K562 (cell line): ENCODE results near the gene CNPY3. TPM values are rescaled to one million over a fixed set of nuclear protein-coding genes. Genes with fewer than 3 reads are reported as not detected.

Source experiments
- ARNT ChIP-seq, 2 experiments: fragments of 450-650 bp; IDR thresholded peaks; 2 replicates each; pipeline ENCODE4 v1.6.1; 2016; ENCODE audit warnings: mild to moderate bottlenecking in 1 of 2
- BRD9 ChIP-seq: fragments of 450-650 bp; IDR thresholded peaks from 2 replicates; pipeline ENCODE4 v1.6.1; 2018; ENCODE audit warnings: low read depth; ENCODE audit not compliant: partially characterized antibody
- CBFA2T2 ChIP-seq: fragments of 450-650 bp; conservative IDR thresholded peaks from 2 replicates; pipeline ENCODE4 v1.6.1; 2017; ENCODE audit warnings: mild to moderate bottlenecking
- CEBPB ChIP-seq: fragments of 450-650 bp; IDR thresholded peaks from 2 replicates; pipeline ENCODE4 v1.6.1; 2016; ENCODE audit warnings: missing genetic modification characterization, missing compliant biosample characterization
- CHAMP1 ChIP-seq: fragments of 450-650 bp; IDR thresholded peaks from 2 replicates; pipeline ENCODE4 v1.6.1; 2016; ENCODE audit warnings: mild to moderate bottlenecking
- E2F5 ChIP-seq: sonication (generic); formaldehyde crosslinking; IDR thresholded peaks from 2 replicates; pipeline ENCODE4 v1.8.0; 2022; ENCODE audit warnings: mild to moderate bottlenecking, missing genetic modification reagents
- EP300 ChIP-seq: IDR thresholded peaks from 2 replicates; pipeline ENCODE4 v1.6.1; 2012; ENCODE audit warnings: low read length, improper control_type of control experiment
- GATAD2B ChIP-seq: fragments of 450-650 bp; IDR thresholded peaks from 2 replicates; pipeline ENCODE4 v1.6.1; 2017; ENCODE audit warnings: mild to moderate bottlenecking, borderline replicate concordance
- HES1 ChIP-seq: fragments of 450-650 bp; IDR thresholded peaks from 2 replicates; pipeline ENCODE4 v1.6.1; 2016; ENCODE audit warnings: low read depth, mild to moderate bottlenecking, moderate library complexity
- ID3 ChIP-seq, 2 experiments: fragments of 250-450 bp in 1 of 2; fragments of 450-650 bp in 1 of 2; sonication (Bioruptor Pico) in 1 of 2; IDR thresholded peaks; 2 replicates each; pipeline versions ENCODE4 v1.6.1 to v1.8.0; 2016 to 2021; ENCODE audit warnings: mild to moderate bottlenecking in 2 of 2, moderate library complexity in 2 of 2, missing compliant biosample characterization in 1 of 2, missing genetic modification characterization in 1 of 2
- LEF1 ChIP-seq: fragments of 450-650 bp; IDR thresholded peaks from 2 replicates; pipeline ENCODE4 v1.6.1; 2016; ENCODE audit warnings: mild to moderate bottlenecking
- MAZ ChIP-seq, 2 experiments: fragments of 450-650 bp in 1 of 2; sonication (generic) in 1 of 2; formaldehyde crosslinking; IDR thresholded peaks in 1 of 2; conservative IDR thresholded peaks in 1 of 2; 2 replicates each; pipeline versions ENCODE4 v1.4.0 to v1.5.0; 2020; ENCODE audit warnings: mild to moderate bottlenecking in 1 of 2, missing genetic modification reagents in 1 of 2
- MLX ChIP-seq, 2 experiments: fragments of 450-650 bp in 1 of 2; sonication (generic) in 1 of 2; formaldehyde crosslinking; conservative IDR thresholded peaks; 2 replicates each; pipeline versions ENCODE4 v1.4.0 to v1.8.1; 2020 to 2022; ENCODE audit warnings: mild to moderate bottlenecking in 1 of 2, missing genetic modification reagents in 1 of 2
- NR2F6 ChIP-seq: fragments of 450-650 bp; formaldehyde crosslinking; IDR thresholded peaks from 2 replicates; pipeline ENCODE4 v1.4.0; 2020; ENCODE audit warnings: mild to moderate bottlenecking
- PHF8 ChIP-seq: fragments of 200-600 bp; sonication (generic); IDR thresholded peaks from 2 replicates; pipeline ENCODE4 v1.6.1; 2012; ENCODE audit warnings: mixed run types, mild to moderate bottlenecking, inconsistent platforms, low read length, moderate library complexity, borderline replicate concordance
- POLR2B ChIP-seq: fragments of 450-650 bp; IDR thresholded peaks from 2 replicates; pipeline ENCODE4 v1.6.1; 2018; ENCODE audit warnings: low read depth; ENCODE audit not compliant: partially characterized antibody
- RBM15 ChIP-seq: fragments of 200-400 bp; formaldehyde crosslinking; IDR thresholded peaks from 2 replicates; pipeline ENCODE4 v1.6.1; 2018; ENCODE audit warnings: mild to moderate bottlenecking, low read length, moderate library complexity; ENCODE audit not compliant: insufficient read depth
- RBM34 ChIP-seq: fragments of 200-400 bp; formaldehyde crosslinking; IDR thresholded peaks from 2 replicates; pipeline ENCODE4 v1.6.1; 2018; ENCODE audit warnings: low read length, borderline replicate concordance; ENCODE audit not compliant: insufficient read depth
- SMAD4 ChIP-seq: fragments of 250-450 bp; sonication (Bioruptor Pico); conservative IDR thresholded peaks from 2 replicates; pipeline ENCODE4 v1.8.0; 2021; ENCODE audit warnings: inconsistent platforms, mild to moderate bottlenecking, moderate library complexity
- SP1 ChIP-seq: sonication (generic); formaldehyde crosslinking; IDR thresholded peaks from 2 replicates; pipeline ENCODE4 v1.8.1; 2022; ENCODE audit warnings: mild to moderate bottlenecking, missing genetic modification reagents
- TBL1XR1 ChIP-seq, 2 experiments: IDR thresholded peaks; 2 replicates each; pipeline ENCODE4 v1.6.1; 2012; ENCODE audit warnings: improper control_type of control experiment in 2 of 2, low read length in 2 of 2, mild to moderate bottlenecking in 1 of 2
- TOE1 ChIP-seq, 2 experiments: fragments of 450-650 bp in 1 of 2; sonication (generic) in 1 of 2; formaldehyde crosslinking in 1 of 2; IDR thresholded peaks; 2 replicates each; pipeline versions ENCODE4 v1.7.1 to v1.8.0; 2016 to 2022; ENCODE audit warnings: borderline replicate concordance in 2 of 2, mild to moderate bottlenecking in 2 of 2, antibody characterized with exemption in 1 of 2, inconsistent platforms in 1 of 2, low read depth in 1 of 2, missing genetic modification reagents in 1 of 2, moderate library complexity in 1 of 2
- ZNF133 ChIP-seq: fragments of 250-450 bp; sonication (Bioruptor Pico); IDR thresholded peaks from 2 replicates; pipeline ENCODE4 v1.4.0; 2020; ENCODE audit warnings: mild to moderate bottlenecking
- polyA plus RNA-seq, 8 experiments: library from polyadenylated mRNA; depleted of rRNA in 4 of 8; stranded (reverse) in 5 of 8; unstranded in 3 of 8; fragments of >200 nt; fragmentation: Nextera tagmentation in 2 of 8; fragmentation: Illumina TruSeq in 1 of 8; extraction: Ambion mirVana in 2 of 8; extraction: Trizol in 1 of 8; gene quantifications; 2 replicates each; pipeline versions ENCODE4 v1.2.1 to v1.2.3, GENCODE V29; 2011 to 2014; ENCODE audit warnings: inconsistent platforms in 1 of 8, missing spikeins in 1 of 8
- total RNA-seq, 7 experiments: library from RNA; depleted of rRNA in 6 of 7; stranded (reverse); fragments of >200 nt in 6 of 7; fragmentation: Illumina TruSeq in 2 of 7; extraction: Trizol in 2 of 7; gene quantifications; 2 replicates each; pipeline versions ENCODE4 v1.2.1 to v1.2.3, GENCODE V29; 2011 to 2021; ENCODE audit warnings: low replicate concordance in 1 of 7

CNPY3 gene
- total and polyA plus RNA-seq, 9 of the 15 experiments (the other 6 are each of a cell fraction or from before 2014, with no cell fraction given): 2.4 to 37.4 (median 21.2) TPM

- no peak for TF ChIP-seq HES1
- no peak for TF ChIP-seq NR2F6 (CRISPR knock-in tag)
- no peak for TF ChIP-seq ZNF133
- peak; percentile 39; the same call in 1 of the 2 replicates for TF ChIP-seq EP300
- no peak for TF ChIP-seq POLR2B
- no peak for TF ChIP-seq PHF8
- no peak for TF ChIP-seq CHAMP1
- no peak for TF ChIP-seq LEF1
- peak in 1 of 2 experiments; percentile 46; a peak in 1 of 4 replicates for TF ChIP-seq MAZ (CRISPR knock-in tag; conservative IDR thresholded peaks at IDR 0.05 in 1 of 2, IDR thresholded peaks at IDR 0.05 in 1 of 2)
- 0 out of 2 replicates have a peak, but pooled peaks have one; percentile 25 for TF ChIP-seq SMAD4 (CRISPR knock-in tag)
- no peak for TF ChIP-seq E2F5 (CRISPR knock-in tag)
- peak; percentile 58; the same call in 1 of the 2 replicates for TF ChIP-seq SP1 (CRISPR knock-in tag)
- no peak for TF ChIP-seq TOE1 (IDR thresholded peaks at IDR 0.05; ENCODE audit: borderline replicate concordance)
- 0 out of 2 replicates have a peak, but pooled peaks have one; percentile 30 for TF ChIP-seq TOE1 (CRISPR knock-in tag; IDR thresholded peaks at IDR 0.05; ENCODE audit: borderline replicate concordance, low read depth)
- peak; percentile 24; the same call in 1 of the 2 replicates for TF ChIP-seq CBFA2T2
- no peak for TF ChIP-seq RBM34
- no peak for TF ChIP-seq RBM15
- 0 out of 4 replicates have a peak, but pooled peaks of 1 of the 2 experiments have one; percentile 34 for TF ChIP-seq TBL1XR1 (IDR thresholded peaks at IDR 0.05; ENCODE audit: low read length in 2 of 2)
- no peak for TF ChIP-seq ID3 (CRISPR knock-in tag; IDR thresholded peaks at IDR 0.05)
- peak; percentile 63; the same call in 1 of the 2 replicates for TF ChIP-seq ID3 (tag; IDR thresholded peaks at IDR 0.05)
- no peak for TF ChIP-seq MLX (CRISPR knock-in tag; conservative IDR thresholded peaks at IDR 0.05)
- 0 out of 4 replicates have a peak, but pooled peaks of 1 of the 2 experiments have one; percentile 18 for TF ChIP-seq ARNT (IDR thresholded peaks at IDR 0.05)
- peak; percentile 55 for TF ChIP-seq BRD9
- peak; percentile 62; the same call in 1 of the 2 replicates for TF ChIP-seq GATAD2B
- no peak for TF ChIP-seq CEBPB
Observed at GRCh38 chr6:42901538-42901957, 27.7 kb upstream of the CNPY3 start (continued).
